Anterior cingulate cortex (tissue), 58 donors: ENCODE results near the gene DPYSL4.
A peak's percentile ranks its signal among the peaks of the same experiment; 100 is the strongest.

Experiments used
- DNase-seq, 58 donors: peaks; one replicate each; lab custom pipeline; 2025; lab: John Stamatoyannopoulos, UW

The DPYSL4 gene

DNA sequence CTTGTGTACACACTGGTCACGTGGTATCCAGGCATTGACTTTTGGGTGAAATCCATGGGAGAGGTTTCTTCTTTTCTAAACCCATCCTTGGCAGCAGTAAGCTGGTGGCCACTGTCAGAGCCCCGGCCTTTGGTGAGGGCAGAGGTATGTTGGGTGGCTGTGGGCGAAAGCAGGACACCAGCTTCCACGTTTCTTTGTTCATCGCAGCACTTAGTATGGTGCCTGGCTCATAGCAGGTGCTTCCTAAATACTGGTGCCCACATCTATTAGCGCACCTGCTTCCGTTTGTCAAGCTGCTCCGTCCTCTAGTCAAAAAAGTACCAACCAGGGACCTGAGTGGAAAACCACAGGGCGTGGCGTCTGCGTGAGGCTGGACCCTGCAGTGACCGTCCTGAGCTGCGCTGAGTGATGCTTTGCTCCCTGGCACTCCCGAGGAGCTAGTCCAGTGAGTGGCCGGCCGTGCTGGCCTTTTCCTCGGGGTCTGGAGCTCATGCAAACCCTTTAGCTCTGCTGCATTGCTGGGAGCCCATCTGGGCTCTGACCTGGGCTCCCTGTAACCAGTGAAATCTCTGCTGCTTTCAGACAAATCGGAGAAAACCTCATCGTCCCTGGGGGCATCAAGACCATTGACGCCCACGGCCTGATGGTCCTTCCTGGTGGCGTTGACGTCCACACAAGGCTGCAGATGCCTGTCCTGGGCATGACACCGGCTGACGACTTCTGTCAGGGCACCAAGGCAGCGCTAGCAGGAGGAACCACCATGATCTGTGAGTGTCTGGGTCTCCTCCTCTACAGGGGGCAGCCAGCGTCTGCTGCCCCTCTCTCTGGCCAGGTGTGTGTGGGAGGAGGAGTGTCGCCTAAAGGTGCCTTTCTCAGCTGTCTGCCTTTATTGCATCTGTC is 5.6 kb downstream of the DPYSL4 start:
- no peak for DNase-seq

DNA sequence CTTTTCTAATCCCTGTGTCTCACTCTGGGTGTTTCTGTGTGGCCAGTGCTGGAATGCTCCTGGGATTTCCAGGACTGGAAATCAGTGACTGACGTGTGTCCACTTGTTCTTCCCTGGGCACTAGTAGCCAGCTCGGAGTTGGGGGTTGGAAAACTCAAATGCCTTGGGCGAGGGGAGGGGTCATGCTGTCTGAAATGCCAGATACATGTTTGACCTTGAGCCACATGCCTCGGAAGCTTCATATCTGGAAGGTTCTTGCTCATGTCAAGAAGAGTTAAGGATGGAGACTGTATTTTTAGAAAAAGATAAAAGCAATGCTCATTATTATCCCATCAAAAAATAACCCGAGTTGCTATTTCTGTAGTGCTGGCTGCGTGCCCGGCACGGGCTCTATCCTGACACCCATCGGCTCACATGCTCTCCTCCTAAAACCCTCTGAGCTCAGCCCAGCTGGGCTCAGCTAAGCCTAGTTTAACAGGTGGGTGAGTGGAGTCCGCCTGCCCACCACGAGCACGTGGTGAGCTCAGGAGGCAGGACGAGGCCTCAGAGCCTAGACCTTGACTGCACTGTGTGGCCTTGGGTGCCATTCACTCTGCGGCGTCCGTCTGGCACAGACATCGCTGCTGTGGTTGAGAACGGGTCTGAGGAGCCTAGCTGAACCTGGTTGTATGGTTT is 6.4 kb downstream of the DPYSL4 start:
- DNase-seq: peak in 5 of 58 donors; percentile 27 to 62 (median 40)

DNA sequence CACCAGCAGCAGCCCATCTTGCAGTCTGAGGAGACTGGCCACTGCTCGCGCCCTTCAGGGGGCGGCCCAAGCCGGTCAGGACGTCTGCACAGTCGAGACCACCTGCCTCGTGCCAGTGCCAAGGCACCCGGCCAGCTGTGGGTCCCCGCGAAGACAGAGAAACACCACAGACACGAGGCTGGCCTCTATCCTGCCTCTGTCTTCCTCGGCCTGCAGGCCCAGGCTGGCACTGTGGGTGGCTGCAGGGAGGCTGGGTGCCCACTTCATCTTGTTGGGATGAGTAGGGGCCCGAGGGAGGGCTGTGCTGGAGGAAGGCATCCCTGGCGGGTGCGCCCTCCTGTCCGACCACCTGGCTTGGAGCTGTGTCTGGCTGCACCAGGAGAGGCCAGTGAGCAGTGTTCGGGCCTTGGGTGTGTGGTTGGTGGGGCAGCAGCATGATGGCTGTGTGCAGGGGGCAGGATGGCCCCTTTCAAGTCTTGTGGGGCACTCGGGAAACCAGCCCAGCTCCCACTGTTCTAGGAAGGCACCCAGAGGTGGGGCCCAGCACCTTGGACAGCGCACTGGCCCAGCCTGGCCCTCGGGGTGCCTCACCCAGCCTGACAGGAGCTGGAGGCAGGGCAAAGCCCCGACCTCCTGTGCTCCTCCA is 7.3 kb downstream of the DPYSL4 start:
- no peak for DNase-seq

DNA sequence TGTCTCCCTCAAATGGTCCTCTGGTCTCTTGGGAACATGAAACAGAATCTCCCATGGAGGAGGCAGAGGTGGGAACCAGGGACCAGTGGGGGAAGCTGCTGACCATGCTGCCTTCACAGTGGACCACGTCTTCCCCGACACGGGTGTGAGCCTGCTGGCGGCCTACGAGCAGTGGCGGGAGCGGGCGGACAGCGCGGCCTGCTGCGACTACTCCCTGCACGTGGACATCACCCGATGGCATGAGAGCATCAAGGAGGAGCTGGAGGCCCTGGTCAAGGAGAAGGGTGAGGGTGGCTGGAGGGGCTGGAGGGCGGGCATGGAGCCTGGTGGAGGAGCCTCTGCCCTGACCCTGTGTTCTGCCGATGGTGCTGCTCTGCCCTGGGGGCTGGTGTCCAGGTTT is 8.0 kb downstream of the DPYSL4 start:
- no peak for DNase-seq

DNA sequence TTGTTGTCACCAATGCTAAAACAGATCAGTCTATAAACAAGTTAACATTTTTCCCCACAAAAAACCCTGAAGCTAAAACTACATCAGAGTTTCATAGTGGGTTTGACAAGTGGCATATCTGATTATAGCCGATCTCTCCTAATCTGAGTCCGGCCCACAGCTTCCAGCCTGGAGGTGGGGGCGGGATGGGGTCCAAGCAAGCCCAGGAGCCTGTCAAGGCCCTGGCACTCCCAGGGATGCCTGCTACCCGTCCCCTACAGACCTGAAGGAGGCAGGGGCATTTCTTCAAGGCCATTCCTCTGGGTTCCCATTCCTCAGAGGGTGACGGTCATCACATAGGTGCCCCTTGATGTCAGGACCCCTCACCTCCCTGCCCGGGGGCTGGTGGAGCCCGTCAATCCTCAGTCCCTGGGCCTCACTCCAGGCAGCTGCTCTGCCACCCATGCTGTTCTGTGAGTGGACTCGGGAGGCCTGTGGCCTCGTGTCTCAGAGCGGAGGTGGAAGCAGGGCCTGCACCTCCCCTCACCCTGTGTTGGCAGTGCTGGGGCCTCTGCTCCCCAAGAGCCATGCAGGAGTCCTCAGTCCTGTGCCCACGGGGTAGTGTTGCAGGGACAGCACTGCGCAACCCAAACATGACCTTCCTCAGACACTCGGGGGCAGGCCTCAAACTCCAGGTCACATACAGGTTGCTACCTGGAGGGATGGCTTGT is 8.8 kb downstream of the DPYSL4 start:
- DNase-seq: no peak

DNA sequence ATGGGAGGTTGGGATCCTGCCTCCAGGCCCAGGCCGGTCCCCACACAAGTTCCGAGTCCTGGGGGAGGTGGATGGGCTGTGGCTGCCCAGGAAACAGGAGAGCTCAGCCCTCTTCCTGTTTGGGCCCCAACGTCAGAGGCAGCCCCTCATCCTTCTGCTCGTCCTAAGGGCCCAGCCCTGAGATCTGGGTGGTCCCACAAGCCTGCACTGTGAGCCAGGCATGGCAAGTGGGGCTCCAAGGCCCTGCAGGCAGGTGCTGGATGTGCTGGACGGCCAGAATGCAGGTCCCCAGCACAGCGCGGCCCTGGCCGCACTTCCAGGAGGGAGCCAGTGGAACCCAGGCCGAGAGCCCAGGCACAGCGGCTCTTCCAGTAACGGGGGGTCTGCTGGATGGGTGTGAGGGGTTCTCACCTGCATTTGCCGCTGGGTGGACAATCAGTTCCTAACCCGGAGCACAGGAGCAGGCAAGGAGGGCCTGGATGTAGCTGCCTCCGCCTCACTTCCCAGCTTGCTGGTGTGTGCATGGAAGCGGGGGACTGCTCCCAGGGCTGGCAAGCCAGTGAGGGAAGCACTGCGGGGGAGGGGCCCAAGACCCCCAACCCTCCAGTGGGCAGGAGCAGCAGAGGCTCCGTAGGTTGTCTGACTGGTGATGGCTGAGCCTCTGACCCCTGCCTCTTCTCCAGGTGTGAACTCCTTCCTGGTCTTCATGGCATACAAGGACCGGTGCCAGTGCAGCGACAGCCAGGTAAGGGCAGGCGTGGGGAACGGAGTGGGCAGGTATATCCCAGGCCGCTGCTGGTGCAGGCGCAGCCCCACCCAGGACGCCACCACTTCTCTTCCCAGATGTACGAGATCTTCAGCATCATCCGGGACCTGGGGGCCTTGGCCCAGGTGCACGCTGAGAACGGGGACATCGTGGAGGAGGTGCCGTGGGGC is 9.7 kb downstream of the DPYSL4 start:
- no peak for DNase-seq

DNA sequence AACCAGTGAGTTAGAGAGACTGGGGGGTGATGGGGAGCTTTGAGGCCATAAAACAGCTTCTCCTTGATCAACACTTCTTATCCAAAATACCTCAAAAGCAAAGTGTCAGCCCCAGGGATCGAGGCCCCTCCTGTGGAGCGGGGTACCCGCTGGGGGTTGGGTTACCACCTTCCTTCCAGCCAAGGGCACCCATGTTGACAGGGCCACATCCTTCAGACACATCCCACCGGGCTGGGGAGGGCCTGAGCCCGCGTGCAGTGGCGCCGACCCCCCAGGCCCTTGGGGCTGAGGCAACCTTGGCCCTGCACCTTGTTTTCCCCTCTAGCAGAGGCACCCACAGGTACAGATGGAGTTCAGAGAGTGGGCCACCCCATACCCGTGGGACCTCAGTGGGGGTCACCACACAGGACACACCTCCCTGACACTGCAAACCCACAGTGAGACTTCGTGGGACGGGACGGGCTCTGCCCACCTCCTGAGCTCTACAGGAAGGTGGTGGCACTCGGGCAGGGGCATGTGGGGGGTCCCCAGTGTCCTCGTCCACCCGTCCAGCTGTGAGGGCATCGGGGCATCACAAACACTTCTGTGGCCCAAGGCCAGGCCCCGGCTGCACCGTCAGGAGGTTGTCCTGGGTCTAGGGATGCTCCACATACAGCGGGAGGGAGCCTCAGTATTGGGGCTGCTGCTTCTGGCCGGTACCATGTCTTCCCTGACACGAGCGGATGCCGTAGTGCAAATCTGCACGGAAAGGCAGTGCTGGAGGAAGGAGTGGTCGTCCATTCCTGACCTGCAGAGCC is 10.7 kb downstream of the DPYSL4 start:
- no peak for DNase-seq

DNA sequence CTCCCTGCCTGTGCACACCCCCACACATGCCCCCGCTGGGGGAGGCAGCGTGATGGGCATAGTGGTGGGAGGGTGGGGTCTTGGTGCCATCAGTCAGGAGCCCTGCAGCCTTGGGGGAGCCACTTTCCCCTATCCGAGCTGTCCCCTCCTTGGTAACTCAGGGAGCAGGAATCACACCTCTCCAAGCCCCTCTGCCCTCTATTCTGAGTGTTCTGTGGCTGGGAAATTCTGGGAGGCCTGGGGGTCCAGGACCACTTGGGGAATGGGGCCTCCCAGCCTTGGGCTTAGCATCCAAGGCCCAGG is 11.3 kb downstream of the DPYSL4 start:
- DNase-seq: no peak

DNA sequence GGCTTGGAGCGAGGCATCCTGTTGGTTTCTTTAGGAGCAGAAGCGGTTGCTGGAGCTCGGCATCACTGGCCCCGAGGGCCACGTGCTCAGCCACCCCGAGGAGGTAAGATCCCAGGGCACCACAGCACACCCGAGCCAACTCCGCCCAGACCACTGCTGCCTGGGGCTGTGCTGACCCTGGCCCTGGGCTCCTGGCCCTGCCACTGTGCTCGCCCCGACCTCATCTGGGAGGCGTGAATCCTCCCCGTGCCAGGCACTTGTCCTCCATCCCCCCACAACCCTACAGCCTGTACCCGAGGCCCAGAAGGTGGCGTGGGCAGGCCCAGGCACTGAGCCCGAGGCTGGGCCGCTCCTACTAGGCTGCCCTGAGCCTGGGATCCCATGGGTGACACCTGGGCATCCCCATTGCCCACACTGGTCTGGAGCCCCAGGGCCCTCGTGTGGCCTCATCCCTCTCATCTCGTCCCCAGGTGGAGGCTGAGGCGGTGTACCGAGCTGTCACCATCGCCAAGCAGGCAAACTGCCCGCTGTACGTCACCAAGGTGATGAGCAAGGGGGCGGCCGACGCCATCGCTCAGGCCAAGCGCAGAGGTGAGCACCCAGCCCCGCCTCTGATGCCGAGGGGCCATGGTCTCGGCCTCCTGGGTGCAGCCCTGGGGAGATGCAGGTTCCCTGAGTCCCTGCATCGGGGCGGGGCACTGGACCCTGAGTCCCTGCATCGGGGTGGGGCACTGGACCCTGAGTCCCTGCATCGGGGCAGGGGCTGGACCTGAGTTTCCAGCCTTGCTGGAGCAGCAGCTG is 11.8 kb downstream of the DPYSL4 start:
- no peak for DNase-seq

DNA sequence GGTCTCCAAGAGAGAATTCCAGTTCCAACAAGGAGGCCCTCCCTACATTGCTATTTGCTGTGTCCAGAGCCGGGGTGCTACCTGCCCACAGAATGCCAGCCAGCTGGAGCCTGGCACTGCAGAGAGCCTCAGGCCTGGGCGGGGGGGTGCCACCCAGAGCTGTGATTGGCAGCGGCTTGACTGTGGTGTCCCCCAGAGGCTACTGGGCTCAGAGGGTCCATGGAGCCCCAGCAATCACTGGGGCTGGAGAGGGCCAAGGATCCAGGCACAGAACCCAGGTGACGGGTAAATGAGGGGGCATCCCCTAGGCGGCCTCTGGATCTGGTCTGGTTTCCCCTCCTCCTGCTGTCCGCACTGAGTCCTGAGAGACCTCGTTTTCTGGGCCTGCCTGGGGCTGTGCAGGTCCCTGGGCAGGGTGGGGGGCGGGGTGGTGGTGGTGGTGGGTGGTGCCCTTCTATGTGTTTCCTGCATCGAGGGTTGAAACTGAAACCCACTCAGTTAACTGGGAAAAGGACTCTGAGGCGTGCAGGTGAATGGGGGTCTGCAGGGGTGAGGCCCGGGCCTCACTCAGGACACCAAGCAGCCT is 12.6 kb downstream of the DPYSL4 start:
- DNase-seq: no peak

DNA sequence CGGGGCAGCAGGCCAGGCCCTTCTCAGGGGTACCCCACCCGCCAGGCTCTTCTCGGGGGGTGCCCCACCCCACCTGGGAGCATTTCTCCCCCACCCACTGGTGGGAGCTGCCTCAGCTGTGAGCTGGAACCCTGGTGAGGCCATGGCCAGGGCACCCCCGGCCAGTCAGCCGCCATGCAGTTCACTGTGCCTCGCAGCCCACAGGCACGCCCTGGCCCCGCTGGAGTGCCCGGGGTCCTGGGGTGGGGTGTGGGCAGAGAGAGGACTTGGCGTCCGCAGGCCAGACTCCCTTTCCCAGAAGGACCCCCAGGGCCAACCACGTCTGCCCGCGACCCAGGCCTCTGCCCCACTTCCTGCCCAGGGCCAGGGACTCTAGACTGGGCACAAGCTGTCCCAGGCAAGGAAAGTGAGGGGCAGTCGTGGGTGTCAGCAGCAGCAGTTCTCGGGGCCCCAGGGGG is 13.1 kb downstream of the DPYSL4 start:
- DNase-seq: no peak

DNA sequence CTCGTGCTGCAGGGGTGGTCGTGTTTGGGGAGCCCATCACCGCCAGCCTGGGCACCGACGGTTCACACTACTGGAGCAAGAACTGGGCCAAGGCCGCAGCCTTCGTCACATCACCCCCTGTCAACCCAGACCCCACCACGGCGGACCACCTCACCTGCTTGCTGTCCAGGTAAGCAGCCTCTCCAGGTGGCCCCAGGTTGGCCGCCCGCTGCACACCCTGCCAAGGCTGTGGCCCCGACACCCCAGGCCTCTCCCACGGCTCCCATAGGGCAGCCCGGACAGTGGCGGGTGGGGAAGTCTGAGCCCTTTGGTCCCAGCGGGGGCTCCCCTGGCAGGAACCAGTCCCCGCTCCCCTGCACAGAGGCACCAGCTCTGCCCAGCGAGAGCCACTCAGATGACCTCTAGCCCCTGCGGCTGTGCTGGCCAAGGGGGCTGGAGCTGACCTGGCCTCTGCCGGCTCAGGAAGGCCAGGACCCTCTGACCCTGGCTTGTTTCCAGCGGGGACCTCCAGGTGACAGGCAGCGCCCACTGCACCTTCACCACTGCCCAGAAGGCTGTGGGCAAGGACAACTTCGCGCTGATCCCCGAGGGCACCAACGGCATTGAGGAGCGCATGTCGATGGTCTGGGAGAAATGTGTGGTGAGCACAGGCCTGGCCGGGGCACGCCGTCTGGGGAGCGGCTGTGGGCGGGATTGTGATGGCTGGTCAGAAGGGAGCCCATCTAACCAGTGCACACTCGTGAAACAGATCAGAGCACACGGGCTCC is 13.8 kb downstream of the DPYSL4 start:
- DNase-seq: no peak

DNA sequence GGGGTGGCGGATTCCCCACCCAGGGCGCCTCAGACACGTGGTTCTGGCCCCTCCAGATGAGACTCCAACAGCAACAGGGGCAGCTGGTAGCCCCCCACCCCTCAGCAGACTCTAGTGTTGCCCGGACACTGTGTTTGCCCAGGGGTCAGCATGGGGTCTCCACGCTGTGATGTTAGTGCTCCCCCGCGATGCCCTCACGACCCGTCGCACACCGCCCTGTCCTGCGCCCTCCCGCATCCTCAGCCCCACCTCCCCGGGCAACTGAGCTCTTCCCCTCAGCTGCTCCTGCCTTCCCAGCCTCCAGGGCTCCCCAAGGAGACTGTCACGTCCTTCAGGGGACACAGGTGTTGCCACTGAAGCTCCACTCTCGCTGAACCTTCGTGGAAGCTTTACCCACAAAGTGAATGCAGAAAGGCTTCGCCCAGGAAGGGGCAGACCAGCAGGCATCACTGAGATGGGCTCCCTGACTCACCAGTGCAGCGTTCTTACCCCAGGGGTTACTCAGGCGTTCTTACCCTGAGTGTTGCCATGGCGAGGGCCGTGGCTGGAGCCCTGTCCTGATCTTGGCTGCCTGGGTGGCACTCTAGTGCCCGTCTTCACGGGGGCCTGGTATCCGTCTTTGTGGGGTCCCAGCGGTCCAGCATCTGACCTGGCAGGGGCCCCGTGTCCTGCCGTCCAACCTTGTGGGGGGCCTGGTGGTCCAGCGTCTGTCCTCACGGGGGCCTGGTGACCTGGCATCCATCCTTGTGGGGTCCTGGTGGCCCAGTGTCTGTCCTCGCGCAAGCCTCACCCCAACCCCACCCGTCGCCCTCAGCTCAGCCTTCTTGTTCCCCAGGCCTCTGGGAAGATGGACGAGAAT is 14.6 kb downstream of the DPYSL4 start:
- DNase-seq: no peak

DNA sequence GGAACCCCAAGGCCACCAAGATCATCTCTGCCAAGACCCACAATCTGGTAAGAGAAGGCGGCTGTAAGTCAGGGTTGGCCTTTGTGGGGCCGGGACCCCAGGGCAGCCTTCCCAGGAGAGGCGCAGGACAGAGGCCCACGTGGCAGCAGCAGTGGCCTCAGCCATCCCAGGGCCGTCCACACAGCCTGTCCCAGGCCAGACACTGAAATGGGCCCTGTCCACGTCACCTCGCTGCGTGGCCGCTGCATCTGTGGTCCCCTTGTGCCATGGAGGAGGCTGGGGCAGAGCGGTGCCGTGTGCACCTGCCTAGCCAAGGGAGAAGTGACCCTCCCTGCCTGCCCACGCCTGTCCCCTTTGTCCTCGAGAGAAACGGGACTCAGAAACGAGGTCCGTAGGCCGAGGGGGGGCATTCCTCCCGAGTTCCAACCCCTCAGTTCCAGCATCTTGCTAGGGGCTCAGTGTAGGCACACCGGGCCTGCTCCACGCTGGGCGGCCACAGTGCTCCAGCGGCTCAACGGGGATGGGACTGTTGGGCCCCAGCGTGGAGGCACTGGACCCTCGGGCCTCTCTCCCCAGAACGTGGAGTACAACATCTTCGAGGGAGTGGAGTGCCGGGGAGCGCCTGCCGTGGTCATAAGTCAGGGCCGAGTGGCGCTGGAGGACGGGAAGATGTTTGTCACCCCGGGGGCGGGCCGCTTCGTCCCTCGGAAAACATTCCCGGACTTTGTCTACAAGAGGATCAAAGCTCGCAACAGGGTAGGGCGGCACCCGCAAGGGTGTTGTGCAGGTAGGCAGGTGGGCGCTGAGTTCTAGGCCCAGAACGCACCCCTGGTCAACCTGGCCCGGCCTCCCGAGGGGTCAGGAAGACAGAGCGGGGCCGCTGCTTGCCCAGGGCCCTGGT is 15.6 kb downstream of the DPYSL4 start:
- DNase-seq: no peak
